Activated CD4-positive, alpha-beta T cell treated with anti-CD3 and anti-CD28 coated beads, Interleukin-2, amount 50 U/mL, for 1 hour (primary cell): Measurements from ENCODE around the gene CUBN.

Experiments used
- DNase-seq: peaks from one replicate; pipeline ENCODE4 v3.0.0-alpha.2; 2020

CUBN gene

DNA sequence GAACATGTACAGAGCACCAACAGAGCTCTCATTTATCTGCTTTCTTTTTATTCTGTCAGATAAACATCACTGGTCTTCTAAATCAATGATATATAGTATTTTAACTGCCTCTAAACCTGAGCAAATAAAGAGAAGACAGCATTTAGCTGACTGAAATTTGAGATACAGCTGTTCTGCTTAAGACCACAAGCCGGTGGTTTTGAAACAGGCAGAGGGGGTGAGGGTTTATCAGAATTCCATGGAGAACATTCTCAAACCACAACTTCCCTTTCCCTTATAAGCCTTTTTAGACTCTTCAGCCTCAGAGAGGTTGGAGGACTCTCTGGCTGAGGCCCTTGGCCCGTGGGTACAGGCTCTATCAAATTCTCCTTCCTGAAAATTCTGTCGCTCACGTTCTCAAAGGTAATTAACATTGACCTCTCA, 225.0 kb downstream of the CUBN start:
- DNase-seq, result no peak

DNA sequence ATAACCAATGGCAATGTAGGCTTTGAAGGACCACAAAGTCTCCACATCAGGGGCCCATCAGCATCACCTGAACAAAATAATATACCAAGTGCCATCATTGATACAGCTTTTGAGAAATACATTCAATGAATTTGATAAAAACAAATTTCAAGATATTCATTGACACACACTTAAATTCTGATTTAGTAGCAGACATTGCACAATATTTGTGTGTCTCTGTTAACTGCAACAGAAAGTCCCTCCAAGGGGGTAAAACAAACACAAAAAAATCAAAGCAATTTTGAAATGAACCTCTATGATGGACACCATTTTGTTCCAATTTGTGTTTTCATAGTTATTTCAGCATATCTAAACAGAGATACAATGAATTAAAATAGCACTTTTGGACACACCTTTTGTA, 225.6 kb downstream of the CUBN start:
- DNase-seq, result no peak

DNA sequence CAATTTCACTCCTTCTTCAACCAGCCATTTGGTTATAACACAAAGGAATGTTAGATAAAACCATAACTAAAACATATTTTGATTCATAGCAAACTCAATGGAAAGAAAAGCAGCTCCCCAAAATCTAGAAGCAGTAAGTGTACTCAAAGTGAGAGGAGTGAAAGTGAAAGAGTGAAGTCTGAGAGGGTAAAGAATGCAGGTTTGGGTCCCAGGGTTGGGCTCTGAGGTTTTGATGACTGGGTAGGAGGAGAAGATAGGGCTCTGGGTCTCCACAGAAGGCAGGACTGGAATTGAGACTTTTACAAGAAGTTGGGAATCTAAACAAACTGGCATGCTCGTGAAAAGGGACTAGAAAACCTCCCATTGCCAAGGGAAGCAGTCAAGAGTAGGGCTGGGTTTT, 227.0 kb downstream of the CUBN start:
- DNase-seq, result no peak

DNA sequence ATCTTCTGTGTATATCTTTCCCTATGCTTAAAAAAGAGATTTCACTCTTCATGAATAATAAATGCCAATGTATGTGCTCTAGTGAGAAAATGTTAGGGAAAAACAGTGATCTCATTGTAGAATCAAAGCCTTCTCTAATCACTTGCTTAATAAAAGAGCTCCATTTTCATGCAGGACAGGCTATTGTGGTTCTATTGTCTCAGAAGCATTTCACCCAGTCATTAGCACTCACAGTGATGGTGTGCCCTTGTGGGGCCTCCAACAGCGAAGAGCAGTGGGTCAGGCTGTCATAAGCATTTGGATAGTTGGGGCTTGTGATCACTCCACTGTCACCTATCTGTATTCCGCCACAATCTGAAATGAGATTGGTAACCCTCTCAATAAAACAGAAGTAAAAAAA, 228.5 kb downstream of the CUBN start:
- no peak for DNase-seq

DNA sequence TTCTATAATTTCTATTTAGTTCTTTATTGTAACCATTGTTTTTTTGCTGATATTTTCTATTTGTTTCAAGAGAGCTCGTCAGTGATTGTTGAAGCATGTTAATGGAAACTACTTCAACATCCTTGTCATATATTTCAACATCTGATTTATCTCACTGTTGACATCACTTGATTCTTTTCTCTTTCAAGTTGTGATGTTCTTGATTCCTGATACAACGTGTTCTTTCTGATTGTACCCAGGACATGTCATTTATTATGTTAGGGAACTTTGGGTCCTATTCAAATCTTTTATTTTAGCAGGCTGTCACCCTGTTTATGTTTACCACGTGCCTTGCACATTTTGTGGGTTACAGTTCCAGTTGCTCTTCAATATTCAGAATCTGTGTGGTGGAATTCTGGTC, 232.6 kb downstream of the CUBN start:
- DNase-seq, result no peak

DNA sequence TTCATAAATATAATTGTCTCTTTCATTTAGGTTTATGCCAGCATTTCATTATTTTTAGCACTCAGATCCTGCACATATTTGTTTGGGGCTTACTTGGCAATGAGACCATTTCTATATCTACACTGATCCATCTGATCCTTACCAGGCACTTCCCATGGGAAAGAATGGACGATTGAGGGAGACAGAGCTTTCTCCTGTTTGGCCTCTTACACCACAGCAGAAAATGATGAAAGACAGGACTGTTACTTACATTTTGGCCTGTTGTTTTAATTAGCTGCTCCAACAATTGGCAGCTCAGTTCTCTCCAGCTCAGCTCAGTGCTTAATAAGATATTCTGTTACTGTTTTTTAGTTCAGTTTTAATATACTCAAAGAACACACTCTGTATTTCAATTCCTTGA, 234.8 kb downstream of the CUBN start:
- no peak for DNase-seq

DNA sequence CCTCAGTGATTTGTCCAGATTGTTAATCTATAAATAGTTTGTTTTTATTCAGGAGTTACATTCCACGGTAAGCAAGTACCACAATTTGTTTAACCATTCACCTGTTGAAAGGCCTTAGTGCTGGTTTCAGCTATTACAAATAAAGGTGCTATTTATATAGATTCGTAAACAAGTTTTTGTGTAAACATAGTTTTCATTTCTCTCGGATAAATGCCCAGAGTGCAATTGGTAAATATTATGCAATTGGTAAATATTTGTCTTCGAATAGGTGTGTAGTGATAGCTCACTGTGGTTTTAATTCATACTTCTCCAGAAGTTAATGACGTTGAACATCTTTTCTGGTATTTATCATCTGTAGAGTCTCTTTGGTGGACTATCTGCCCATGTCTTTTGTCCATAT, 235.9 kb downstream of the CUBN start:
- no peak for DNase-seq

DNA sequence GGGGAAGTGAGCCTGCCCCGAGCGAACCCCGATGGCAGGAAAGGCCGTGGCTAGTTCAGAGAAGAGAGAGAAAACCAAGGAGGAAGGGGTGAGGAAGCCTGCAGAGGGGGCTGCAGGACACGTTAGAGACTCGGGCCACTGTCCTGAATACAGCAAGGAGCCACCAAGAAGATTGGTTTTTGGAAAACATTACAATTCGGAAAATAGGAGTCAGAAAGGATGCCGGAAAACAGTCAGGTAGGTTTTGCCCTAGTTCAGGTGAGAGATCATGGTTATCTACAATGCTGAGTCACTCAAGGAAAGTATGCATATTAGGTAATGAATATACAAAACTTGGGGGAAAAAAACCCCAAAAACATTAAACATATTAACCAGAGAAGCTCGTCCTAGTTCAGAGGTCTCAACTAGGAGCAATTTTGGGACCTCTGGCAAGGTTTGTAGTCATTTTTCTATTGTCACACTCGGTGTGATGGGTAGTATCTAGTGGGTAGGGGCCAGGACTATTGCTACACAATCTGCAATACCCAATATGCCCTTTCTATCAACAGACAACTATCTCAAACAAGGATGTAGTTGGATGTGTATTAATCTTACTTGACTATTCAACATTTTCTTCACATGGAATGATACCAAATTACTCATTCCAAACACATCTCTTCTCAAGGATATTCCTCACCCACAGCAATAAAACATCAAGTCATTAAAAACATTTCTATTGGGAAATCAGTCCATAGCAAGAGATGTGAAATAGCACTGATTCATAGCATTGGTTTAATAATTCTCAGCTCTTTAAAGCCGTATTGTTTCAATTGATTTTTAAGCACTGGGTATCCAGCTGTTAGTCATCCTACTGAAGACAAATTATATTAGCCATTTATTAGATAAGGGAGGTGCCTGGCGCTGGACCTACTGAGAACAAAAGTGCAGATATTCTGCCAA, 238.0 kb downstream of the CUBN start:
- DNase-seq, result peak; percentile 51

DNA sequence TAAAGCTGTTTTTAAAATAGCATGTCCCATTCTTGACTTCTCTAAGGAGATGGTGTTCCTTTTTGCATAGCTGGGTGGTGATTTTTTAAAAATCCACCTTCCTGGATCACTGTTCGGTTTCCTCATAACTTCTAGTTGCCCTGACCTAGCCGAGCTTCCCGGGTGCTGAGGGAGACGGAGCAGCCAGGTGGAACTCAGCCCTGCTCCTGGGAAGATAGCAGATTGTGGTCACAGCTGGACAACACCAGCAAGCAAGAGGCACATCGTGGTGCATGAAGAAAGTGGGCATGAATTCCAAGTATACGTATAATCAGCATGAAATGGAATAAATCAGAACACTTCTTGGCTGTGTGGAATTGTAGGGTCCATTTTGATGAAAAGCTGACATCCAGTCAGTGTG, 238.9 kb downstream of the CUBN start:
- DNase-seq, result no peak

DNA sequence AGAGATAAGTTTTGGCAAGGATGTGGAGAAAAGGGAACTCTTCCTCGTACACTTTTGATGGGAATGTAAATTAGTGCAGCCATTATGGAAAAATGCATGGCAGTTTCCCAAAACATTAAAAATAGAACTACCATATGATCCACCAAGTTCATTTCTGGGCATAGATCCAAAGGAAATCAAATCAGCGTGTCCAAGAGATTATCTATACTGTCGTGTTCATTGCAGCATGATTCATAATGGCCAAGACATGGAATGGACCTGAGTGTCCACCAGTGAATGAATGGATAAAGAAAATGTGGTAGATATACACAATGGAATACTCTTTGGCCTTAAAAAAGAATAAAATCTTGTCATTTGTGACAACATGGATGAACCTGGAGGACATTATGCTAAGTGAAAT, 242.0 kb downstream of the CUBN start:
- DNase-seq, result no peak

DNA sequence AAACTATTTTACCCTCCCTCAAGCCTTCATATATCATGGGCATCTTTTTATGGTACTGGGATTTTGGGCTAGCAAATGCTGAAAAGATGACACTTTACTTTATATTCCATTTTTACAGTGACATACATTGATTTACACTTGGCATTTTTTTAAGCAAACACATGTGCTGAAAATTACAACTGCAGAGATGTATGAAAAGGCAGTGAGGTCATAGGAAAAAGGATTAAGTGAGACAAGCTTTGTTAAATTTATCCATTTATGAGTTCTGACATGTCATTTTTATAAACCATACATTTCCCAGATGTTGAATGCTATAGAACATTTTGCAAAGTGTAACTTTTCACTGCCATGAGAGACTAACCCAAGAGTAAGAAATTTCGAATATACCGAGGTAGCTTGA, 243.6 kb downstream of the CUBN start:
- DNase-seq, result no peak

DNA sequence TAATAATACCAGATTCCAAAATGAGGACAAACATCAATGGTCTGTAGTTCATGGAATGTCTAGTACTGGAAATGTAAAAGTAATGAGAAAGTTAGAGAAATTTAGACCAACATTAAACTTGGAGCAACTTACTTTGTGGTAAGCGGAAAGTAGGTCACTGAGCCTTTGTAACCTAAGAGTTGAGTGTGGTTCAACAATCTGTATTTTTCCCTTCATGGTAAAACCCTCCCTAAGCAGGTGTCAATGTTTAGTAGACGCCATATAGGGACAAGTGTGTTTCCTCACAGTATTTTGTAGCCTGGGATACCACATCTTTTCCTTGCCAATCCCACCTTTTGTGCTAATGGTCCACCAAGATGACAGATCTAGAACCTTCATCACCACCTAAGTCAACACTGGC, 245.1 kb downstream of the CUBN start:
- DNase-seq, result no peak

DNA sequence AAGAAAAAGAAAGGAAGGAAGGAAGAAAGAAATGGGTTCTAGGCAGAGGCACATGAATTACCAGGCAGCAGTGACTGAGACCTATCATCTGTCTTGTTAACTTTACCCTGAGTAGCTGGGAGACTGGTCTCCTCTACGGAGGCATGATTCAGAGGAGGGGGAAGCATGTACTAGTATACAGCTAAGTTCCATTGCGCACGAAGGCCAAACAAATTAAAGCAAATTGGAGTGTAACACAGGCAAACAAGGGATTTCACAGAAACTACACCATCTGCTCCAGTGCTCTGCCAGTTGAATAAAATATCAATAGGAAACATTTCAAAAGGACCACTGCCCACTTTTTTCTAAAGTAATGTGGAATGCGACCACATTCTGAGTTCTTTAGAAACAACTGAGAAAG, 246.5 kb downstream of the CUBN start:
- no peak for DNase-seq

DNA sequence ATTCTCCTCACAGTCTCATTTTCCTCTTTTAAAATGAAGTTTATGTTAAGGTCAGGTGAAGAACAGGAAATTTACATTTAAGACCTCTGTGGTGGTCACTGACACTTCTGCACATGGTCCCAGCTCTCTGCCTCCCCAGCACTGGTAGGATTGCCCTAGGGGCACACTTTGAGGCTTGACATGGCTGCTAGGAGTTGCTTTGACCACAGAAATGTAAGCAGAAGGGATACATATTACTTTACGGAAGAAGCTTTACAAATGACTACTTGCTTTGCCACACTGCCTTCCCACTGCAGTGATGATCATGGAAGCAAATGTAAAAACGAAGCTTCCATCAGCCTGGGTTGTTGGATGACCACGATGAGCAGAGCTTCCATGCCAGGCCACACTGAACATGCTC, 259.3 kb downstream of the CUBN start:
- no peak for DNase-seq

DNA sequence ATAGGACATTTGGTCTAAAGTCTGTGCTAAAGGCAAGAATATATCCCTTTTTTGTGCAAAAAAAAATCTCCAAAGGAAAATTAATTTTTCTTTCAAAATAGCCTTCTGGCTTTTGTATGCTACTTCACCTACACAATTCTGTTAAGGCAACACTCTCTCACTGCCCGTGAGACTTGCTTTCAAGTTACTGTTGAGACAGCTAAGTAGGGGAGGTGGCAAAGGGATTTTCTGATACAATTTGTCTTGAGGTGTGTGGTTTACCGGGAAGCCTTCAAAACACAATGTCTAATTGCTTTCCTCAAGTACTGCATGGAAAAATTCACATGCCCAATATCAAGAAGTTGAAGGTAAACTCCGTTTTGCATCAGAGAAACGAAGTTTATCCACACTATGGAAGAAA, 261.6 kb downstream of the CUBN start:
- DNase-seq, result no peak

DNA sequence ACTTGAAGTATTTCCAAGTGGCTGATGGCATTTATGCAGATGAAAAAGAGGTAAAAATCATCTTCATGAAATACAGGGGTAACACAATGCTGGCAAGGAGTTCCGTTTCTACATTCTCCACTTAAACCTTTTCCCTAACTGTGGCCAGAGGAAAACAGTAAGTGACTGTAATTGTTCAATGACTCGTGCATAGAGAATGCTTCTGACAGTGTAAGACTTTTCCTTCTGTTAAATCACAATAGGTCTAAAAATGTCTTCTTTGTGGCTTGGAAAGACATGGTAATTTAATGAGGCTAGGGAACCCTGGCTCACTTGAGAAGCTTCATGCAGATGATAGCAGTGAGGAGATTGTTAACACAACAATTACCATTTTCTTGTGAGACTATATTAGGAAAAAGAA, 262.1 kb downstream of the CUBN start:
- DNase-seq, result no peak

DNA sequence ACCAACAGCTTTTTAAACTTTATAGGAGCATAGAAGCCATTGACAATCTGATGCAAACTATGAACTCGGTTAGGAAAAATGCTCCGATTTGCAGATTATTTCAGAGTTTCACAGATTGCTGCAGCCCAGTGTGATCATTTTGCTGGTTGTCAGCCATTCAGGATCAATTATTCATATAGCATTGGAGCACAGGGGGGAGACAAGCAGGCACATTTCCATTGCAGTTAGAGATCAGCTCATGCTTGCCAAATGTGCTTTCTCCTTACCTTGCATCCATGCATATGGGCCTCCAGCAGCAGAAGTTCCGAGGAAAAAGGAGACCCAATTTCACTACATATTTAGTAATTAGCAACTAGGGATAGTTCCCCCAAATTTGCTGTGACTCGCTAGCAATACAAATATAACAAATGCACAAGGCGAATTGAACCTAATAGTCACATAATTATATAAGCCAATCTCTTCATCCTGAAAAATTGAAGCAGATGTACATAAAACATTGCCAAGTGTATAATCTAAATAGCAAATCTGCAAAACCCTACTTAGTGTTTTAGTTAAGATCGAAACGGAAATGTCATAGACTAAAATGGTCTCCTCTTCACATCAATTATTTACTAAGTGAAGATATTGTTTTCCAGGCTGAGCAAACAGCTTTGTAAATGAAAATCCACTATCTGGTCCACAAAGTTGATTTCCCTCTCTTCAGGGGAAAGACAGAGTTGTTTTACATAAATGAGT, 262.9 kb downstream of the CUBN start:
- no peak for DNase-seq

DNA sequence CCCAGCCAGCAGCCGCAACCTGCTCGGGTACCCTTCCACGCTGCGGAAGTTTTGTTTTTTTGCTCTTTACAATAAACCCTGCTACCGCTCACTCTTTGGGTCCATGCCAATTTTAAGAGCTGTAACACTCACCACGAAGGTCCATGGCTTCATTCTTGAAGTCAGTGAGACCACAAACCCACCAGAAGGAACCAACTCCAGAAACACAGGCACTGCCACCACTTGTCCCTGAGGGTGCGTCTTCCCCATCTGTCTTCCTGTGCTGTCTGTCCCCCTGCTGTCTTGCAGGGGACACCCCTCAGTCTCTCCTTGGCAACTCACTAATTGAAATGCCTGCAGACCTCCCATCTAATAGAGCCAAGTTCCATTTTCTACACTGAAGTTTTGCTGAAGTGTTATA, 263.8 kb downstream of the CUBN start:
- no peak for DNase-seq

DNA sequence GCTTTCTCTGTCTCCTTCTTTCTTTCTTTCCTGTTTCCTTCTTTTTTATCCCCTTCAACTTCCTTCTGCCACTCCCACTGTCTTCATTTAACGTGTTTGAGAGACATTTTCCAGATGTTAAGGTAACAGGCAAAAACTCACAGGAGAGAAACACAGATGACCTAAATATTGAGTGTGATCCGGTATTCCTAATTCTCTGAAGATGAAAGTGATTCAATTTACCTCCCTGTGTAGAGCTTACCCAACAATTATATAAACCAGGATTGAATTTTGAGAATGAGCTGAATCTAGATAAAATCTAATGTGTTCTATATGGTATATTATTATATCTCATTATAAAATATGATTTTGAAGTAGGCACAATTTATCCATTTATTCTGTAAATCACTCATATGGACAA, 265.8 kb downstream of the CUBN start:
- no peak for DNase-seq

DNA sequence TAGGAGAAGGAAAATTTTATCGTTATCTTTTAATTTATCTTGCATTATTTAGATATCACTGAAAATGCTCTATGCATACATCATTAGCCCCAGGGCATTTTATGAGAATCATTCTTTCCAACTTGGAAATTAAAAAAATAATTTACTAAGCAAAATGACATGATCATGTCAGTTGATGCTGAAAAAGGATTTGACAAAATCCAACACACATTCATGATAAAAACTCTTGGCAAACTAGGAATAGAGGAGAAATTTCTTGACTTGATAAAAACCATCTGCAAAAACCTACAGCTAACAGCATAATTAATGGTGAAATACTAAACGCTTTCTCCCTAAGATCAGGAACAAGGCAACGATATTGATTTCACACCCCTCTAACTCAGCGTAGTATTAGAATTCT, 272.2 kb downstream of the CUBN start:
- no peak for DNase-seq

DNA sequence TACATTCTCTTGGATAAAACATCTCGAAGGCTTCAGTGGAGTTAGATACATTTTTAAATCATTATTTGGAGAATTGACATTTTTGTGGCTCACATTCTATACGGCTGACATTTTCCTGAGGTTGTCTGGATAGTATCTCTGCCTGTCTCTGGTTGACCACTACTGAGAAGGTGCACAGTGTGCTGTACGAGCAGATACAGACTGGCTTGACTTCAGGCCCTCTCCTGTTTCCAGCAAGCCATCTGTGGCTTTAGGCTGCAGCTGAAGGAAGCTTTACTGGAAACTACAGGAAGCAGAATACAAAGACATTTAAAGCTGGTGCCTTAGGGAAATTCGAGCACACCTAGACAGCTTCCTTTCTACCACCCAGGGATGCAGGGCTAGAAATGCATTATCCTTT, 273.0 kb downstream of the CUBN start:
- DNase-seq, result no peak

DNA sequence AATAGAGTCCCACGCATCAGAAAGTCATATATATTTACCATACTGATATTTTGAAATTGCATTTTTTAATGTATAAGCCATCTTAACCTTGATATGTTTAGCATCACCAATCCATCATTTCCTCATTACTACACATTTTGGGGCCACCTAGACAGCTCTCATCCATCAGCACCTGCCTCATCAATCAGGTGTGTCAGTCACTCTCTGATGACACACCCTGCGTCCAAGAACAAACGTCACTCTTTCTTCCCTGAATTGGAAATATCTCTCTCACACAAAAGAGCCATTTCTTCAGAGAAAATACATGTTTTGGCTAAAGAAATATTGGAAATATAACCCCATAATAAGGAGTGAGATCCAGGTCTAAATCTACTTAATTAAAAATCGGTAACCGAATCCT, 273.5 kb downstream of the CUBN start:
- no peak for DNase-seq

DNA sequence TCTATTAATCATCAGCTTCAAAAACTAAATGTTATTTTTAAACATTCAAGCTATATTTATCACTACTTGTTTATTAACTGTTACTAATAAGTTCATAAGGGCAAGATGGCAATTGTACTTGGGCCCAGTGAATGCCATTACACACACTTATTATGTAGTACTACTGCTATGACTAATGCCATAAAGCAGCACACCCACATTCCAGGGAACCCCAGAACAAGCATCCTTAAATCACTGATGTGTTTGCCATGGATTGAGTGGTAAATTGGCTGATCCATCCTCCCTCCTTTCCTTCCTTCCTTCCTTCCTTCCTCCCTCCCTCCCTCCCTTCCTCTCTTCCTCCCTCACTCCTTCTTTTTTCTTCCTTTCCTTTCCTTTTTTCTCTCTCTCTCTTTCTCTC, 275.0 kb downstream of the CUBN start:
- no peak for DNase-seq

DNA sequence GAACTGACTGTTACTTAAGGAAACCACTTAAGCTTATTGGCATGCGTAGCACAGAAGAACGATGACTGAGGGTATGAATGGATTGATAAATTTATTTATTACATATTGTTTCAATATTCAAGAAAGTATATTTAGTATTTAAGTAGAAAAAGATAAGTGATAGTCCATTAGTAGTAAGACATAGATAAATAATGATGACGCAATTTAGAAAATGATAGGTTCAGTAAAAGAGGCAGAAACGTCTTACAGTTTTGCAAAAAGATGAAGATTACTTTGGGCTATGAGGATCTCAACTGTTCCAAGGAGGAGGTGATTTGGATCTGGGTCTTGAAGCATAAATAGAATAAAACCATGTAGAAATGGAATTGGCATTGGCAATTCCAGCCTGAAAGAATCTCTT, 275.8 kb downstream of the CUBN start:
- no peak for DNase-seq

DNA sequence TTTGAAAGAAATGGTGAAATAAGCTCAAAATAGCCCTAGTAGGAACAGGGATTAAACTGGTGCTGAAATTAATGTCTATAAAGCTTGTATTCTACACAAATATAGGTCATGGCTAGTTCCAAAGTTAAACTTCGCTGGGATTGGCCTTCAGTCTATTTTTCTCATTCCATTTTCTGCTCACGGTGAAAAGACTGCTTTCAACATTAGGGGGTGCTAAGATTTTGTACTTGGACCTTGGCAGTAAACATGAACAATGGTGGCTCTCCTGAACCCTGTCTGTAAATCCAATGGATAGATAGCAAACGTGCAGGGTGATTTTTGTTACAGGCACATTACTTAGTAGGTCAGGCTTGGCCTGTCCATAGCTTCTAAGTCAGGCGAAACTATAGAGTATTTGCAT, 276.4 kb downstream of the CUBN start:
- DNase-seq, result no peak
